Stomach (tissue), 9 donors: ENCODE data around the gene TIMM44. TPM values are rescaled to one million over a fixed set of nuclear protein-coding genes. Genes with fewer than 3 reads are reported as not detected.

ENCODE experiments used
- DNase-seq, 2 donors: peaks; one replicate each; pipeline versions ENCODE4 v3.0.0 to v3.0.0-alpha.2; 2013 to 2019
- H3K27ac ChIP-seq, 5 donors: fragments of 200-600 bp in 4 of 5; sonication (generic) in 4 of 5; one replicate each; pipeline ENCODE4 v1.5.1; 2013 to 2019; ENCODE audit warnings: mild to moderate bottlenecking in 1 of 5, moderate library complexity in 1 of 5
- H3K27me3 ChIP-seq, 3 donors: fragments of 200-600 bp; sonication (generic); one replicate each; pipeline ENCODE4 v1.5.1; 2017 to 2019; ENCODE audit warnings: mixed run types in 1 of 3
- H3K36me3 ChIP-seq, 4 donors: fragments of 200-600 bp; sonication (generic); 1 replicate in 3 of 4; 2 replicates in 1 of 4; pipeline ENCODE4 v1.5.1; 2016 to 2019
- H3K4me1 ChIP-seq, 4 donors: fragments of 200-600 bp; sonication (generic); one replicate each; pipeline ENCODE4 v1.5.1; 2016 to 2019
- H3K4me3 ChIP-seq, 4 donors: fragments of 200-600 bp; sonication (generic) in 3 of 4; one replicate each; pipeline ENCODE4 v1.5.1; 2016 to 2019; ENCODE audit warnings: mild to moderate bottlenecking in 1 of 4
- H3K9me3 ChIP-seq, 4 donors: fragments of 200-600 bp; sonication (generic); one replicate each; pipeline ENCODE4 v1.5.1; 2016 to 2019
- EP300 ChIP-seq: sonication (generic); formaldehyde crosslinking; IDR thresholded peaks from one replicate; pipeline ENCODE4 v1.6.1; 2017; ENCODE audit warnings: antibody characterized with exemption
- POLR2A ChIP-seq, 4 donors: fragments of 450-650 bp; IDR thresholded peaks; one replicate each; pipeline ENCODE4 v1.6.1; 2016; ENCODE audit warnings: antibody characterized with exemption in 4 of 4, control low read depth in 2 of 4, mild to moderate bottlenecking in 1 of 4, moderate library complexity in 1 of 4
- POLR2AphosphoS5 ChIP-seq, 3 donors: sonication (generic); formaldehyde crosslinking; IDR thresholded peaks; one replicate each; pipeline ENCODE4 v1.6.1; 2016; ENCODE audit warnings: antibody characterized with exemption in 3 of 3
- WGBS, 5 donors: extraction: QIAGEN DNeasy Blood & Tissue Kit in 3 of 5; methylation state at CpG; one replicate each; pipeline versions ENCODE4 v1.1.5 to v1.1.7; 2013 to 2018; 5-methylcytosine and 5-hydroxymethylcytosine counted together
- intact Hi-C: fragments of 100-400 bp; cut with DNase I; formaldehyde crosslinking; loops from one replicate; pipeline ENCODE4 v1.15.1; 2023; ENCODE audit warnings: low total_unique reads
- polyA plus RNA-seq, 3 donors: library from polyadenylated mRNA; stranded (reverse); fragments of 200-250 nt; gene quantifications; one replicate each; pipeline ENCODE4 v1.2.3, GENCODE V29; 2013
- total RNA-seq, 5 donors: library from RNA; depleted of rRNA; stranded (reverse); fragments of >200 nt; gene quantifications; one replicate each; pipeline versions ENCODE4 v1.1.0 to v1.2.3, GENCODE V29; 2014 to 2016
- TF ChIP-seq, protein P1 (sequence below), 7 experiments: fragments of 450-650 bp in 4 of 7; fragments of 200-600 bp in 3 of 7; sonication (generic) in 3 of 7; IDR thresholded peaks; one replicate each; pipeline ENCODE4 v1.5.1; 2016 to 2019; ENCODE audit warnings: antibody characterized with exemption in 7 of 7, control low read depth in 2 of 7, mild to moderate bottlenecking in 1 of 7
- donor health status: healthy with polysubstance abuse.
- donor health status: Bipolar disorder and iron deficiency.
- donor health status: healthy.

Gene TIMM44
- total and polyA plus RNA-seq, 8 donors = 41.0 to 123 (median 52.8) TPM

GRCh38 chr19:7910321-7911161 lies 32.9 kb downstream of the TIMM44 start:
- no peak for DNase-seq
- TF ChIP-seq, protein P1, sequence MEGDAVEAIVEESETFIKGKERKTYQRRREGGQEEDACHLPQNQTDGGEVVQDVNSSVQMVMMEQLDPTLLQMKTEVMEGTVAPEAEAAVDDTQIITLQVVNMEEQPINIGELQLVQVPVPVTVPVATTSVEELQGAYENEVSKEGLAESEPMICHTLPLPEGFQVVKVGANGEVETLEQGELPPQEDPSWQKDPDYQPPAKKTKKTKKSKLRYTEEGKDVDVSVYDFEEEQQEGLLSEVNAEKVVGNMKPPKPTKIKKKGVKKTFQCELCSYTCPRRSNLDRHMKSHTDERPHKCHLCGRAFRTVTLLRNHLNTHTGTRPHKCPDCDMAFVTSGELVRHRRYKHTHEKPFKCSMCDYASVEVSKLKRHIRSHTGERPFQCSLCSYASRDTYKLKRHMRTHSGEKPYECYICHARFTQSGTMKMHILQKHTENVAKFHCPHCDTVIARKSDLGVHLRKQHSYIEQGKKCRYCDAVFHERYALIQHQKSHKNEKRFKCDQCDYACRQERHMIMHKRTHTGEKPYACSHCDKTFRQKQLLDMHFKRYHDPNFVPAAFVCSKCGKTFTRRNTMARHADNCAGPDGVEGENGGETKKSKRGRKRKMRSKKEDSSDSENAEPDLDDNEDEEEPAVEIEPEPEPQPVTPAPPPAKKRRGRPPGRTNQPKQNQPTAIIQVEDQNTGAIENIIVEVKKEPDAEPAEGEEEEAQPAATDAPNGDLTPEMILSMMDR (IDR thresholded peaks at IDR 0.05) = no peak
- TF ChIP-seq EP300 = no peak
- TF ChIP-seq POLR2AphosphoS5 (IDR thresholded peaks at IDR 0.05) = no peak
- TF ChIP-seq POLR2A (IDR thresholded peaks at IDR 0.05) = no peak
- Histone ChIP-seq H3K27ac (no peak overlapping the region), H3K36me3 (peaks cover 47 to 78% (median 71%) of the 10 kb centered on the region in 4 donors), H3K4me1 (peaks cover 12 to 44% (median 21%) of the 10 kb centered on the region in 4 donors), H3K27me3 (peaks cover 0 to 40% (median 14%) of the 10 kb centered on the region in 3 donors), H3K9me3 (no peaks in the 10 kb centered on the region), H3K4me3 (no peak overlapping the region)
- intact Hi-C loops = no loop called here
- WGBS, 5 donors = 92 to 94% (median 93%) methylated on average over 25 to 54 of the region's 54 CpGs

DNA sequence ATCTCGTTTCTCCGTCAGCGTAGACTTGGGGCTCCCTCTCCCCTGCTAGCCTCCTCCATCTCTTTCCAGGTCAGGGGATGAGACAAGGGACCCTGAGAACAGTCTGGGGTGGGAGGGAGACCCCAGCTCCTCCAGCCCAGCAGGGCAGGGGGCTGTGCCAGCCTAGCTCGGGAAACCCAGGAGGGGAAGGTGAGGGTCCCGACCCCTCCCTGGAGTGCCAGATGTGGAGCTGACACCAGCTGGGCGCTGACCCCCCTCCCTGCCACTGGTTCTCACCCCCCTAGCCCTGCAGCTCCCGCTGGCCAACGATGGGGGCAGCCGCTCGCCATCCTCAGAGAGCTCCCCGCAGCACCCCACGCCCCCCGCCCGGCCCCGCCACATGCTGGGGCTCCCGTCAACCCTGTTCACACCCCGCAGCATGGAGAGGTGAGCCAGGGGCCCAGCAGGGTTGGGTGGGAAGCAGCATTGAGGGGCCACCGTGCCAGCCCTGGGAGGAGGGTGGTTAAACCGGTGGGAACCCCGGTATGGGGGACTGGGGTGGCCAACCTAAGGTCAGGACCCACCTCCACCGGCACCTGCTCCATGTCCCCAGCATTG lies 33.9 kb downstream of the TIMM44 start:
- intact Hi-C loops = no loop called here
- WGBS, 5 donors = 88 to 95% (median 94%) methylated on average over 4 to 21 of the region's 21 CpGs

DNA sequence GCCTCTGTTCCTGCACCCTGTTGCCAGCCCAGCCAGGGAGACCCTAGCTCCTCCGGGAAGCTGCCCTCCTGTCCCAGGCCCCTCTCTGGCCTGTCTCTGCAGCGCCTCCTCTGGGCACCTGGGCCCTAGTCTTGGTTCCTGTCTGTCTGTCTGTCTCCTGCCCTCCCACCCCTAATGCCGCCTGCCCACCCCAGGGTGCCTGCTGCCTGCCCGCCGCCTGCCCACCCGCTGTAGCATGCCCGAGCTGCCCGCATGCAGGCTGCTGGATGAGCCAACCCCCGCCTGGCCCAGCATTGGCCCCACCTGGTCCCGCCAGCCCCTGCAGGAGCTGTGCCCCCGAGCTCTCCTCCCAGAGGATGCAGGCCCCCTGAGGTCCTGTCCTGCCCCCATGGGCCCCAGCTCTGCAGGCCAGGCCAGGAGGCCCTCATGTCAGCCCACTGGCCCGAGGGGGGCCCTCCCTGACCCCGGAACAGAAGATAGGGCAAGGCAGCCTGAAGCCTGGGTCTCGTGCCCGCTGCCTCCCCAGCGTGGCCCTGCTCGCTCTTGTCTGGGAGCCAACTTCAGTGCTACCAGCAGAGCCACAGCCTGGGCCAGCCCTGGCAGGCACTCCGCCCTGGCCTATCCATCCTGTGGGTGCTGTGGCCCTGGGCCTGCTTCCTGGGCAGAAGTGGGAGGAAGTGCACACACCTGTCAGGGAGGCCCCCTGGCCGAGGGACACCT lies 34.6 kb downstream of the TIMM44 start:
- WGBS, 5 donors = 87 to 94% (median 91%) methylated on average over 11 to 19 of the region's 19 CpGs
- no peak overlapping the region for H3K4me3 ChIP-seq
- intact Hi-C loops = no loop called here
- H3K4me1 ChIP-seq = peaks cover 24 to 47% (median 34%) of the 10 kb centered on the region in 4 donors
- no peak for DNase-seq
- TF ChIP-seq EP300 (no peak), POLR2A (IDR thresholded peaks at IDR 0.05) (no peak), POLR2AphosphoS5 (IDR thresholded peaks at IDR 0.05) (no peak)
- TF ChIP-seq, protein P1 (IDR thresholded peaks at IDR 0.05) = no peak
- H3K27me3 ChIP-seq = peaks cover 0 to 23% (median 0%) of the 10 kb centered on the region in 3 donors
- no peak overlapping the region for H3K27ac ChIP-seq
- H3K9me3 ChIP-seq = no peaks in the 10 kb centered on the region
- peaks cover 47 to 83% (median 76%) of the 10 kb centered on the region in 4 donors for H3K36me3 ChIP-seq

More for the DNA sequence above, 33.9 kb downstream of the TIMM44 start:
- H3K9me3 ChIP-seq = no peaks in the 10 kb centered on the region
- no peak for DNase-seq
- H3K27me3 ChIP-seq = peaks cover 0 to 30% (median 4%) of the 10 kb centered on the region in 3 donors
- TF ChIP-seq POLR2A (IDR thresholded peaks at IDR 0.05) (no peak), POLR2AphosphoS5 (IDR thresholded peaks at IDR 0.05) (no peak), EP300 (no peak)
- TF ChIP-seq, protein P1 (IDR thresholded peaks at IDR 0.05) = no peak
- H3K27ac ChIP-seq = no peak overlapping the region
- H3K4me1 ChIP-seq = peaks cover 22 to 44% (median 30%) of the 10 kb centered on the region in 4 donors
- no peak overlapping the region for H3K4me3 ChIP-seq
- peaks cover 47 to 83% (median 76%) of the 10 kb centered on the region in 4 donors for H3K36me3 ChIP-seq

DNA sequence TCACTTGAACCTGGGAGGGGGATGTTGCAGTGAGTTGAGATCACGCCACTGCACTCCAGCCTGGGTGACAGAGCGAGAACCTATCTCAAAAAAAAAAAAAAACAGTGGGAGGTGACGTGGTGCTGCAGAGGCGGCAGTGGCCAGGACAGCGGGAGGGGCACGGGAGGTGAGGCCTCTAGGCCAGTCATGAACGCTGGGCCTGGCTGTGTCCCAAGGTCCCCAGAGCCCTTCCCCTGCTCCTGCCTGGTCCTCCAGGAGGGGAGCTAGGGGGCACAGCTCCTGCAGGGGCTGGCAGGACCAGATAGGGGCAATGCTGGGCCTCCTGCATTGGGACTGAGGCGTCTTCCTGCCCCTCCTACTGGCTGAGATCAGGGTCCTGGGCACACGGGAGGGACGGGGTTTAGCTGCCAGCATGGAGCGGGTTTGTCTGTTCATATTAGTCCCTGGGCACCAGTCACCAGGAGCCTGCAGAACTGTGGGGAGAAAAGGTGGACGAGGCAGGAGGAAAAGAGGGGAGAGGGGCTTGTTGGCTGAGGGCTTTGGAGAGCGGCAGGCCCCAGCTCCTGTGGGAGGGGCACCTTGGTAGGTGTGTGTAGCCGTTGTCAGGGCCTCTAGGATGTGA lies 35.3 kb downstream of the TIMM44 start:
- DNase-seq = no peak
- TF ChIP-seq POLR2AphosphoS5 (IDR thresholded peaks at IDR 0.05) = no peak
- no peak for TF ChIP-seq EP300
- TF ChIP-seq, protein P1 (IDR thresholded peaks at IDR 0.05) = no peak
- TF ChIP-seq POLR2A (IDR thresholded peaks at IDR 0.05) = no peak
- WGBS, 5 donors = 78 to 81% (median 80%) methylated on average over 14 of the region's 14 CpGs

More for the DNA sequence above, 35.3 kb downstream of the TIMM44 start:
- H3K4me1 ChIP-seq = peaks cover 24 to 47% (median 34%) of the 10 kb centered on the region in 4 donors
- peaks cover 47 to 76% (median 70%) of the 10 kb centered on the region in 4 donors for H3K36me3 ChIP-seq
- no peak overlapping the region for H3K27ac ChIP-seq
- intact Hi-C loops = no loop called here
- H3K27me3 ChIP-seq = peaks cover 0 to 16% (median 0%) of the 10 kb centered on the region in 3 donors
- no peak overlapping the region for H3K4me3 ChIP-seq
- no peaks in the 10 kb centered on the region for H3K9me3 ChIP-seq
